Esophagus squamous epithelium (tissue), 4 donors: Measurements from ENCODE around the gene PIF1.

Experiments used
- POLR2A ChIP-seq, 4 donors: fragments of 450-650 bp; IDR thresholded peaks; one replicate each; pipeline ENCODE4 v1.6.1; 2017; ENCODE audit warnings: antibody characterized with exemption in 4 of 4, mild to moderate bottlenecking in 4 of 4, moderate library complexity in 3 of 4
- TF ChIP-seq, protein P1 (sequence below), 6 experiments: fragments of 450-650 bp in 4 of 6; fragments of 200-600 bp in 2 of 6; sonication (generic) in 2 of 6; IDR thresholded peaks; one replicate each; pipeline ENCODE4 v1.5.1; 2016 to 2019; ENCODE audit warnings: antibody characterized with exemption in 6 of 6, mild to moderate bottlenecking in 4 of 6, moderate library complexity in 4 of 6

DNA sequence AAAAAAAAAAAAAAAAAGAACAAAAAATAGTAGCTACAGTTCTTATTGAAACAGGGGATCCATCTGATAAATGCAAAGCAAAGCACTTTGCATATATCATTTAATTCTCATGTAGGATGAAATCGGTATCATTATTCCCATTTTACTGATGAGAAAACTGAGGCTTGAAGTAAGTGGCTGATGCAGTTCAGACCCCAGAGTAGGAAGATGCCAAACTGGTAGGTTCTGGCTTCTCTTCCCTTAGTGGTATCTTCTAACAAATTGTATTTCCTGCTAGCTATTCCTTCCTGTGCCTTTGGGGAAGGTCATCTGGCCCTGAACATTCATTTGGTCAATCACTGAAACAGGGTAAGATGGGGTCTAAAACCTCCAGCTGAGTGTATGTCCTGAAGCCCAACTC is 21.9 kb downstream of the PIF1 start:
- TF ChIP-seq, protein P1, sequence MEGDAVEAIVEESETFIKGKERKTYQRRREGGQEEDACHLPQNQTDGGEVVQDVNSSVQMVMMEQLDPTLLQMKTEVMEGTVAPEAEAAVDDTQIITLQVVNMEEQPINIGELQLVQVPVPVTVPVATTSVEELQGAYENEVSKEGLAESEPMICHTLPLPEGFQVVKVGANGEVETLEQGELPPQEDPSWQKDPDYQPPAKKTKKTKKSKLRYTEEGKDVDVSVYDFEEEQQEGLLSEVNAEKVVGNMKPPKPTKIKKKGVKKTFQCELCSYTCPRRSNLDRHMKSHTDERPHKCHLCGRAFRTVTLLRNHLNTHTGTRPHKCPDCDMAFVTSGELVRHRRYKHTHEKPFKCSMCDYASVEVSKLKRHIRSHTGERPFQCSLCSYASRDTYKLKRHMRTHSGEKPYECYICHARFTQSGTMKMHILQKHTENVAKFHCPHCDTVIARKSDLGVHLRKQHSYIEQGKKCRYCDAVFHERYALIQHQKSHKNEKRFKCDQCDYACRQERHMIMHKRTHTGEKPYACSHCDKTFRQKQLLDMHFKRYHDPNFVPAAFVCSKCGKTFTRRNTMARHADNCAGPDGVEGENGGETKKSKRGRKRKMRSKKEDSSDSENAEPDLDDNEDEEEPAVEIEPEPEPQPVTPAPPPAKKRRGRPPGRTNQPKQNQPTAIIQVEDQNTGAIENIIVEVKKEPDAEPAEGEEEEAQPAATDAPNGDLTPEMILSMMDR (IDR thresholded peaks at IDR 0.05) = no peak
- TF ChIP-seq POLR2A (IDR thresholded peaks at IDR 0.05) = no peak
